Measurements from ENCODE around the gene ZNF335.

The ZNF335 gene

GRCh38 chr20:46004187-46004586, 32.2 kb upstream of the ZNF335 start:
- ATAC-seq = no peak
- TF ChIP-seq CSDC2 (CRISPR knock-in tag; IDR thresholded peaks at IDR 0.05) (no peak), ZNF70 (CRISPR knock-in tag; IDR thresholded peaks at IDR 0.05) (no peak), RARB (CRISPR knock-in tag; IDR thresholded peaks at IDR 0.05) (no peak), PPARA (CRISPR knock-in tag; IDR thresholded peaks at IDR 0.05; ENCODE audit: borderline replicate concordance) (no peak), ISL1 (CRISPR knock-in tag; IDR thresholded peaks at IDR 0.05) (no peak), ZNF565 (CRISPR knock-in tag; conservative IDR thresholded peaks at IDR 0.05; ENCODE audit: low read depth) (no peak), PATZ1 (CRISPR knock-in tag; IDR thresholded peaks at IDR 0.05; ENCODE audit: borderline replicate concordance) (no peak), ZFP30 (CRISPR knock-in tag; IDR thresholded peaks at IDR 0.05) (no peak), BACH2 (CRISPR knock-in tag; IDR thresholded peaks at IDR 0.05; ENCODE audit: borderline replicate concordance) (no peak)

- no peak for ATAC-seq
Observed at GRCh38 chr20:46002008-46002407, 30.0 kb upstream of the ZNF335 start.

GRCh38 chr20:46001498-46001897, 29.5 kb upstream of the ZNF335 start:
- TF ChIP-seq GLIS3 (CRISPR knock-in tag; IDR thresholded peaks at IDR 0.05) = no peak
- TF ChIP-seq ZNF565 (CRISPR knock-in tag; conservative IDR thresholded peaks at IDR 0.05; ENCODE audit: low read depth) = no peak
- TF ChIP-seq PPARA (CRISPR knock-in tag; IDR thresholded peaks at IDR 0.05; ENCODE audit: borderline replicate concordance) = no peak
- no peak for ATAC-seq

More at GRCh38 chr20:46002008-46002407, 30.0 kb upstream of the ZNF335 start:
- TF ChIP-seq PPARA (CRISPR knock-in tag; IDR thresholded peaks at IDR 0.05; ENCODE audit: borderline replicate concordance) = no peak
- TF ChIP-seq, protein P1, sequence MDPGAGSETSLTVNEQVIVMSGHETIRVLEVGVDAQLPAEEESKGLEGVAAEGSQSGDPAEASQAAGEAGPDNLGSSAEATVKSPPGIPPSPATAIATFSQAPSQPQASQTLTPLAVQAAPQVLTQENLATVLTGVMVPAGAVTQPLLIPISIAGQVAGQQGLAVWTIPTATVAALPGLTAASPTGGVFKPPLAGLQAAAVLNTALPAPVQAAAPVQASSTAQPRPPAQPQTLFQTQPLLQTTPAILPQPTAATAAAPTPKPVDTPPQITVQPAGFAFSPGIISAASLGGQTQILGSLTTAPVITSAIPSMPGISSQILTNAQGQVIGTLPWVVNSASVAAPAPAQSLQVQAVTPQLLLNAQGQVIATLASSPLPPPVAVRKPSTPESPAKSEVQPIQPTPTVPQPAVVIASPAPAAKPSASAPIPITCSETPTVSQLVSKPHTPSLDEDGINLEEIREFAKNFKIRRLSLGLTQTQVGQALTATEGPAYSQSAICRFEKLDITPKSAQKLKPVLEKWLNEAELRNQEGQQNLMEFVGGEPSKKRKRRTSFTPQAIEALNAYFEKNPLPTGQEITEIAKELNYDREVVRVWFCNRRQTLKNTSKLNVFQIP (CRISPR knock-in tag; IDR thresholded peaks at IDR 0.05; ENCODE audit: borderline replicate concordance, low read depth) = no peak
- no peak for TF ChIP-seq RARB (CRISPR knock-in tag; IDR thresholded peaks at IDR 0.05)
- no peak for TF ChIP-seq ISL1 (CRISPR knock-in tag; IDR thresholded peaks at IDR 0.05)
- TF ChIP-seq, protein P2, sequence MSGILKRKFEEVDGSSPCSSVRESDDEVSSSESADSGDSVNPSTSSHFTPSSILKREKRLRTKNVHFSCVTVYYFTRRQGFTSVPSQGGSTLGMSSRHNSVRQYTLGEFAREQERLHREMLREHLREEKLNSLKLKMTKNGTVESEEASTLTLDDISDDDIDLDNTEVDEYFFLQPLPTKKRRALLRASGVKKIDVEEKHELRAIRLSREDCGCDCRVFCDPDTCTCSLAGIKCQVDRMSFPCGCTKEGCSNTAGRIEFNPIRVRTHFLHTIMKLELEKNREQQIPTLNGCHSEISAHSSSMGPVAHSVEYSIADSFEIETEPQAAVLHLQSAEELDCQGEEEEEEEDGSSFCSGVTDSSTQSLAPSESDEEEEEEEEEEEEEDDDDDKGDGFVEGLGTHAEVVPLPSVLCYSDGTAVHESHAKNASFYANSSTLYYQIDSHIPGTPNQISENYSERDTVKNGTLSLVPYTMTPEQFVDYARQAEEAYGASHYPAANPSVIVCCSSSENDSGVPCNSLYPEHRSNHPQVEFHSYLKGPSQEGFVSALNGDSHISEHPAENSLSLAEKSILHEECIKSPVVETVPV (CRISPR knock-in tag; IDR thresholded peaks at IDR 0.05) = no peak

DNA sequence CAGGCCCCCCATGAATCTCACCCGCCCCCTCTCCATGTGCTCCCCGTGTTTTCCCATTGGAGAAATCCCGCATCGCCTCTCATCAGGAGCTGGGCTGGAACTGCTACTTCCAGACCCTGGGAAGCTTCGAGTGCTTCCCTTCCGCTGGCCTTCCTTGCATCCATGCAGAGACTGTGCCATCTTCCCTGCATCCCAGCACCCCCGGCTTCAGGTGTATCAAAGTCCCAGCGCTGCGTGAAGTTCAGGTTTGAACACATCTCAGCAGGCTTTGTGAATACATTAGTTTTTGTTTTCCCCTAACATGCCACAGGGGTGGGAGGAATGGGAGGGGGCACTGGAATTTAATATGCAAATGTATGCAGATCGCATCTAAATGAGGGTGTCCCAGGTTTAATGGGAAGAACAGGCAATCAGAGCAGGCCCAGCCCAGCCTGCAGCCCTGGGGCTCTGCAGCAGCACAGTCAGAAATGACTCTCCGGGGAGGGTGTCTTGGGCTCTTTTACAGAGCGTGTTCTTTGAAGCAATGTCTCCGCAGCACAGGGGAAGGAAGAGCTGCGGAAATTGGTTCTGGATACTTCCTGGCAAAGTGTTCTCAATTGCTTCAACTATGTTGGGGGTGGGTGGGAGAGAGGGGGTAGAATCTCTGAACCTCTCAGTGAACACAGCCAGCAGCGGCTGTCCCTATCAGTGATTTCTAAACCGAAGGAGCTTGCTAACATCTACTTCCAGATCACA, 28.4 kb upstream of the ZNF335 start:
- ATAC-seq = no peak
- no peak for TF ChIP-seq PATZ1 (CRISPR knock-in tag; IDR thresholded peaks at IDR 0.05; ENCODE audit: borderline replicate concordance)
- no peak for TF ChIP-seq TSHZ2 (CRISPR knock-in tag; IDR thresholded peaks at IDR 0.05)
- TF ChIP-seq ISL1 (CRISPR knock-in tag; IDR thresholded peaks at IDR 0.05) = no peak
- TF ChIP-seq ZNF70 (CRISPR knock-in tag; IDR thresholded peaks at IDR 0.05) = no peak
- no peak for TF ChIP-seq BACH2 (CRISPR knock-in tag; IDR thresholded peaks at IDR 0.05; ENCODE audit: borderline replicate concordance)
- TF ChIP-seq SNAI2 (CRISPR knock-in tag; IDR thresholded peaks at IDR 0.05) = no peak
- no peak for TF ChIP-seq ESRRG (CRISPR knock-in tag; IDR thresholded peaks at IDR 0.05)
- TF ChIP-seq TCF4 (CRISPR knock-in tag; IDR thresholded peaks at IDR 0.05; ENCODE audit: borderline replicate concordance) = no peak
- TF ChIP-seq ZFP3 (CRISPR knock-in tag; IDR thresholded peaks at IDR 0.05) = no peak
- TF ChIP-seq ARNTL (CRISPR knock-in tag; IDR thresholded peaks at IDR 0.05; ENCODE audit: borderline replicate concordance, low read depth) = no peak
- TF ChIP-seq OSR1 (CRISPR knock-in tag; IDR thresholded peaks at IDR 0.05) = no peak
- TF ChIP-seq GLIS3 (CRISPR knock-in tag; IDR thresholded peaks at IDR 0.05) = no peak
- TF ChIP-seq, protein P1 (CRISPR knock-in tag; IDR thresholded peaks at IDR 0.05; ENCODE audit: borderline replicate concordance, low read depth) = no peak
- TF ChIP-seq TOX (CRISPR knock-in tag; IDR thresholded peaks at IDR 0.05; ENCODE audit: borderline replicate concordance) = no peak
- TF ChIP-seq ZFP30 (CRISPR knock-in tag; IDR thresholded peaks at IDR 0.05) = no peak
- TF ChIP-seq RARB (CRISPR knock-in tag; IDR thresholded peaks at IDR 0.05) = no peak
- TF ChIP-seq ZNF565 (CRISPR knock-in tag; conservative IDR thresholded peaks at IDR 0.05; ENCODE audit: low read depth) = no peak
- TF ChIP-seq CSDC2 (CRISPR knock-in tag; IDR thresholded peaks at IDR 0.05) = no peak
- no peak for TF ChIP-seq ZC3H10 (CRISPR knock-in tag; IDR thresholded peaks at IDR 0.05)
- TF ChIP-seq, protein P2 (CRISPR knock-in tag; IDR thresholded peaks at IDR 0.05) = no peak
